HCT116 (cell line): ENCODE results near the gene SNRPA.

Experiments used
- CEBPB ChIP-seq: IDR thresholded peaks from 2 replicates; pipeline ENCODE4 v1.6.1; 2012; ENCODE audit warnings: low read depth
- ELF1 ChIP-seq: IDR thresholded peaks from 2 replicates; pipeline ENCODE4 v1.6.1; 2012; ENCODE audit warnings: low read depth, borderline replicate concordance
- EZH2 ChIP-seq: fragments of 200-600 bp; sonication (generic); IDR thresholded peaks from 2 replicates; pipeline ENCODE4 v1.6.1; 2017; ENCODE audit warnings: antibody characterized with exemption, mixed run types
- FOSL1 ChIP-seq: IDR thresholded peaks from 2 replicates; pipeline ENCODE4 v1.6.1; 2012; ENCODE audit warnings: low read depth
- POLR2A ChIP-seq: IDR thresholded peaks from 2 replicates; pipeline ENCODE4 v1.7.0; 2011; ENCODE audit warnings: borderline replicate concordance; ENCODE audit not compliant: insufficient read depth, insufficient read length; ENCODE audit errors: extremely low read depth
- POLR2AphosphoS5 ChIP-seq: IDR thresholded peaks from 2 replicates; pipeline ENCODE4 v1.6.1; 2011; ENCODE audit warnings: mild to moderate bottlenecking, low read depth, low read length, moderate library complexity
- RAD21 ChIP-seq: IDR thresholded peaks from 2 replicates; pipeline ENCODE4 v1.6.1; 2012; ENCODE audit warnings: low read depth, mild to moderate bottlenecking
- SP1 ChIP-seq: IDR thresholded peaks from 2 replicates; pipeline ENCODE4 v1.6.1; 2012; ENCODE audit warnings: low read depth
- SRF ChIP-seq: IDR thresholded peaks from 2 replicates; pipeline ENCODE4 v1.6.1; 2012; ENCODE audit warnings: low read depth
- YY1 ChIP-seq: IDR thresholded peaks from 2 replicates; pipeline ENCODE4 v1.6.1; 2011; ENCODE audit warnings: low read length, low read depth, moderate library complexity, mild to moderate bottlenecking; ENCODE audit not compliant: insufficient replicate concordance; ENCODE audit errors: extremely low read depth
- ZNF274 ChIP-seq: fragments of 200-500 bp; sonication (Bioruptor generic); IDR thresholded peaks from 2 replicates; pipeline ENCODE4 v1.6.1; 2014; ENCODE audit warnings: mild to moderate bottlenecking, low read depth, low read length, inconsistent platforms
- TF ChIP-seq, protein P1 (sequence below), 3 experiments: fragments of 200-600 bp in 1 of 3; sonication (generic) in 1 of 3; IDR thresholded peaks in 2 of 3; conservative IDR thresholded peaks in 1 of 3; 2 replicates each; pipeline ENCODE4 v1.5.1; 2012 to 2017; ENCODE audit warnings: low read depth in 2 of 3, low read length in 2 of 3, antibody characterized with exemption in 1 of 3, borderline replicate concordance in 1 of 3, control low read depth in 1 of 3, mild to moderate bottlenecking in 1 of 3, mixed read lengths in 1 of 3, mixed run types in 1 of 3, moderate library complexity in 1 of 3; ENCODE audit not compliant: insufficient read depth in 1 of 3
- TF ChIP-seq, protein P2 (sequence below): IDR thresholded peaks from 2 replicates; pipeline ENCODE4 v1.6.1; 2012

DNA sequence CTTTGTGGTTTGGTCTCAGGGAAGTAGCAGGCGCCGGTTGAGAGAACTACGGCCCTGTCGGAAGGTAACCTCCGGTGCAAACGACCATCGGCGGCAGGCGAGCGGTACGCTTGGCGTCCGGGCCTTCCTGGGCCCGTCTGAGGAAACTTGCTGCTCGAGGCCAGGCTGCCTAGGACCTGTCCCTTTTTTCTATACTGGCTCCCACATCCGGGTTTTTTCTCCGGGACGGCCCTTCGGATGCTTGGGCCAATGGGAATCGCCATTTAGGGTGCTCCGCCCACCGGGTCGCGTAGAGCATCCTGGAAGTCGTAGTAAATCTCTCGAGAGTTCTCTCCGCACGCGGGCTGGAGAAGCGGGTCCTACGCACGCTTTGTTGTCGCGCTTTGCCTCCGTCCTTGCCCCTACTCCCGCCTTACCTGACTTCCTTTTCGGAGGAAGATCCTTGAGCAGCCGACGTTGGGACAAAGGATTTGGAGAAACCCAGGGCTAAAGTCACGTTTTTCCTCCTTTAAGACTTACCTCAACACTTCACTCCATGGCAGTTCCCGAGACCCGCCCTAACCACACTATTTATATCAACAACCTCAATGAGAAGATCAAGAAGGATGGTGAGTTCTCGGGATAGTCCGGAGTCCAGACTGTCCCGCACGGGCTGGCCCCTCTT is at the start of gene SNRPA:
- TF ChIP-seq ELF1 = peak; percentile 69; the same call in 1 of the 2 replicates
- TF ChIP-seq SP1 = no peak
- TF ChIP-seq ZNF274 = no peak
- TF ChIP-seq, protein P1, sequence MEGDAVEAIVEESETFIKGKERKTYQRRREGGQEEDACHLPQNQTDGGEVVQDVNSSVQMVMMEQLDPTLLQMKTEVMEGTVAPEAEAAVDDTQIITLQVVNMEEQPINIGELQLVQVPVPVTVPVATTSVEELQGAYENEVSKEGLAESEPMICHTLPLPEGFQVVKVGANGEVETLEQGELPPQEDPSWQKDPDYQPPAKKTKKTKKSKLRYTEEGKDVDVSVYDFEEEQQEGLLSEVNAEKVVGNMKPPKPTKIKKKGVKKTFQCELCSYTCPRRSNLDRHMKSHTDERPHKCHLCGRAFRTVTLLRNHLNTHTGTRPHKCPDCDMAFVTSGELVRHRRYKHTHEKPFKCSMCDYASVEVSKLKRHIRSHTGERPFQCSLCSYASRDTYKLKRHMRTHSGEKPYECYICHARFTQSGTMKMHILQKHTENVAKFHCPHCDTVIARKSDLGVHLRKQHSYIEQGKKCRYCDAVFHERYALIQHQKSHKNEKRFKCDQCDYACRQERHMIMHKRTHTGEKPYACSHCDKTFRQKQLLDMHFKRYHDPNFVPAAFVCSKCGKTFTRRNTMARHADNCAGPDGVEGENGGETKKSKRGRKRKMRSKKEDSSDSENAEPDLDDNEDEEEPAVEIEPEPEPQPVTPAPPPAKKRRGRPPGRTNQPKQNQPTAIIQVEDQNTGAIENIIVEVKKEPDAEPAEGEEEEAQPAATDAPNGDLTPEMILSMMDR (IDR thresholded peaks at IDR 0.05 in 2 of 3, conservative IDR thresholded peaks at IDR 0.05 in 1 of 3; ENCODE audit: borderline replicate concordance in 1 of 3, insufficient read depth in 1 of 3, low read depth in 2 of 3, low read length in 2 of 3) = no peak
- no peak for TF ChIP-seq CEBPB
- peak; percentile 70 for TF ChIP-seq POLR2A
- peak; percentile 9 for TF ChIP-seq YY1
- no peak for TF ChIP-seq EZH2
- TF ChIP-seq RAD21 = no peak
- TF ChIP-seq, protein P2, sequence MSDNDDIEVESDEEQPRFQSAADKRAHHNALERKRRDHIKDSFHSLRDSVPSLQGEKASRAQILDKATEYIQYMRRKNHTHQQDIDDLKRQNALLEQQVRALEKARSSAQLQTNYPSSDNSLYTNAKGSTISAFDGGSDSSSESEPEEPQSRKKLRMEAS = peak; percentile 91
- no peak for TF ChIP-seq FOSL1
- TF ChIP-seq POLR2AphosphoS5 = peak; percentile 75
- peak; percentile 39; the same call in 1 of the 2 replicates for TF ChIP-seq SRF
